ENCODE results near the gene SMCO2. TPM values are rescaled to one million over a fixed set of nuclear protein-coding genes. Genes with fewer than 3 reads are reported as not detected.

Gene SMCO2
- polyA plus RNA-seq, 4 donors: 0.28 to 0.34 TPM; not detected in 2

DNA sequence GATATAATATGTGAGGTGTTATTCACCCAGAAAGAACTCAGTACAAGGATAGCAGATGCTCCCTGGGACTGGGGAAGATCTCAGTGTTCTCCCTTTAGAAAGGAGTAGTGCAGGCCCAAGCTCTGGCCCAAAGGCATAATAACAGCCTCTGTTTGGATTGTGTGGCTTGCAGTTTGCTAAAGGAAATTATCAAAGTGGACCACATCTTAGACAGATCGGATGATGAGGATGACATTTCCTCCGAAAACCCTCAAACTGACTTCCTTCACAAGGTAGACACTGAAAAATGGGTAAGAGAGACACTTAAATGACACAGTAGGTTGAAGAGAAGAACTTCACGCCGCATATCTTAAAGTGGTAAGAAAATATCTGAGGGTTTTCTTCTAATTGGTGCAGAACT, 26.1 kb downstream of the SMCO2 start:
- 61 to 77% (median 61%) methylated on average over 4 of the region's 4 CpGs for WGBS, 3 donors
- Histone ChIP-seq H3K36me3 (ENCODE audit: control insufficient read depth in 3 of 3, insufficient read depth in 2 of 3, low read depth in 1 of 3, low read length in 3 of 3) (no peaks in the 10 kb centered on the region), H3K27ac (ENCODE audit: low read depth in 1 of 3, low read length in 2 of 3) (no peak overlapping the region), H3K27me3 (ENCODE audit: control insufficient read depth in 3 of 3, insufficient read depth in 3 of 3, low read length in 3 of 3) (no peaks in the 10 kb centered on the region), H3K9me3 (ENCODE audit: control insufficient read depth in 2 of 2, insufficient read depth in 1 of 2, low read depth in 1 of 2, low read length in 1 of 2) (peaks cover 0 to 4% of the 10 kb centered on the region in 2 donors), H3K4me3 (ENCODE audit: low read depth in 1 of 3, low read length in 3 of 3) (no peak overlapping the region), H3K4me1 (ENCODE audit: control insufficient read depth in 3 of 3, insufficient read depth in 2 of 3, low read depth in 1 of 3, low read length in 2 of 3) (peaks cover 0 to 3% (median 0%) of the 10 kb centered on the region in 3 donors)
- DNase-seq: no peak
- no peak for FAIRE-seq

DNA sequence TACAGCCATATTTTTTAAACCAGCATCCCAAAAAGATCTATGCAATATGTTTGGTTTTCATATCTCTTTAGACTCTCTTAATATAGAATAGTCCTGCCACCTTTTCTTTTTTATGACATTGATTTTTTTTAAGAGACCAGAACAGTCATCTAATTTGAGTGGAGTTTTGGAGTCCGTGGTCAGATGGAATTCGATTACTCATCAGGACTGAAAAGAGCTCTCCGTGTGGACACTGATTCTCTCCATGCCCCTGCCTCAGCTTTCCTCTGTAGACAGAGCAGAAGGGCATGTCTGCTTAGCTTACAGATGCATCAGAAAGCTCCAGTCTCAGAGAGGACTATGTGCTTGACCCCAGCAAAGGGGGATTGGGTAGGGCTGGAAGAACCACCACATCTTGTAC, 27.8 kb downstream of the SMCO2 start:
- FAIRE-seq (no peak), DNase-seq (no peak)
- Histone ChIP-seq H3K27ac (ENCODE audit: low read depth in 1 of 3, low read length in 2 of 3) (no peak overlapping the region), H3K36me3 (ENCODE audit: control insufficient read depth in 3 of 3, insufficient read depth in 2 of 3, low read depth in 1 of 3, low read length in 3 of 3) (no peaks in the 10 kb centered on the region), H3K9me3 (ENCODE audit: control insufficient read depth in 2 of 2, insufficient read depth in 1 of 2, low read depth in 1 of 2, low read length in 1 of 2) (peaks cover 0 to 17% of the 10 kb centered on the region in 2 donors), H3K4me1 (ENCODE audit: control insufficient read depth in 3 of 3, insufficient read depth in 2 of 3, low read depth in 1 of 3, low read length in 2 of 3) (peaks cover 0 to 3% (median 0%) of the 10 kb centered on the region in 3 donors), H3K27me3 (ENCODE audit: control insufficient read depth in 3 of 3, insufficient read depth in 3 of 3, low read length in 3 of 3) (no peaks in the 10 kb centered on the region), H3K4me3 (ENCODE audit: low read depth in 1 of 3, low read length in 3 of 3) (no peak overlapping the region)
- 60 to 76% (median 73%) methylated on average over 3 of the region's 3 CpGs for WGBS, 3 donors

DNA sequence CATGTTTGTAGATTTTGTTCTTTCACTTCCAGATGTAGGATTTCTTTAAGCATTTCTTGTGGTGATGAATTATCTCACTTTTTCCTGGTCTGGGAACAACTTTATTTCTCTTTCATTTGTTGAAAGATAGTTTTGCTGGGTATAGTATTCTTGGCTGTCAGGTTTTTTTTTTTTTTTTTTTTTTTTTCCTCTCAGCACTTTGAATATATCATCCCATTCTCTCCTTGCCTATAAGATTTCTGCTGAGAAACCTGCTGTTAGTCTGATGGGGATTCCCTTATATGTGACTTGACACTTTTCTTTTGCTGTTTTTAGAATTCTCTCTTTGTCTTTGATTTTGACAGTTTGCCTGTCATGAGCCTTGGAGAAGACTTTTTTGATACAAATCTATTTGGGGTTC, 30.5 kb downstream of the SMCO2 start:
- Histone ChIP-seq H3K27ac (ENCODE audit: low read depth in 1 of 3, low read length in 2 of 3) (no peak overlapping the region), H3K27me3 (ENCODE audit: control insufficient read depth in 3 of 3, insufficient read depth in 3 of 3, low read length in 3 of 3) (no peaks in the 10 kb centered on the region), H3K9me3 (ENCODE audit: control insufficient read depth in 2 of 2, insufficient read depth in 1 of 2, low read depth in 1 of 2, low read length in 1 of 2) (peaks cover 0 to 26% of the 10 kb centered on the region in 2 donors), H3K36me3 (ENCODE audit: control insufficient read depth in 3 of 3, insufficient read depth in 2 of 3, low read depth in 1 of 3, low read length in 3 of 3) (no peaks in the 10 kb centered on the region), H3K4me1 (ENCODE audit: control insufficient read depth in 3 of 3, insufficient read depth in 2 of 3, low read depth in 1 of 3, low read length in 2 of 3) (no peaks in the 10 kb centered on the region), H3K4me3 (ENCODE audit: low read depth in 1 of 3, low read length in 3 of 3) (no peak overlapping the region)
- FAIRE-seq: no peak
- DNase-seq: no peak

DNA sequence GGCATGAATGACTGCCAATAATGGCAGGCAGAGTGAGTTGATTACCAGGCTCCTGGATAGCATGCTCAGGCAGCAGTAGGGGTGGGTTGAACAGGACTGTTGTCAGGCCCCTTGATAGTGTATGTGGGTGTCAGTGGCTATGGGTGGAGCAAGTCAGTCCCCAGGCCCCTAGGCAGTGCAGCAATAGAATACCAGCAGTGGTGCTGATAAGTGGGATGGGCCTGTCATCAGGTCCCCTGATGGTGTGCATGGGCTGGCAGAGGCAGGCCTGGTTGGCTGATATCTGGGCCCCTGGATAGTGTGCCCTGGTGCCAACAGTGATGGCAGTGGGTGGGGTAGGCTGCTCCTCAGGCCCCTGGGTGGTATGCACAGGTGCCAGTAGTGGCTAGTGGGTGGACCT, 32.4 kb downstream of the SMCO2 start:
- Histone ChIP-seq H3K4me3 (ENCODE audit: low read depth in 1 of 3, low read length in 3 of 3) (no peak overlapping the region), H3K4me1 (ENCODE audit: control insufficient read depth in 3 of 3, insufficient read depth in 2 of 3, low read depth in 1 of 3, low read length in 2 of 3) (no peaks in the 10 kb centered on the region), H3K36me3 (ENCODE audit: control insufficient read depth in 3 of 3, insufficient read depth in 2 of 3, low read depth in 1 of 3, low read length in 3 of 3) (no peaks in the 10 kb centered on the region), H3K27ac (ENCODE audit: low read depth in 1 of 3, low read length in 2 of 3) (no peak overlapping the region), H3K27me3 (ENCODE audit: control insufficient read depth in 3 of 3, insufficient read depth in 3 of 3, low read length in 3 of 3) (no peaks in the 10 kb centered on the region), H3K9me3 (ENCODE audit: control insufficient read depth in 2 of 2, insufficient read depth in 1 of 2, low read depth in 1 of 2, low read length in 1 of 2) (peaks cover 0 to 26% of the 10 kb centered on the region in 2 donors)
- FAIRE-seq: no peak
- no peak for DNase-seq

GRCh38 chr12:27480016-27480415, 33.5 kb downstream of the SMCO2 start:
- 56 to 83% (median 75%) methylated on average over 1 of the region's 1 CpG for WGBS, 3 donors
- FAIRE-seq: no peak
- Histone ChIP-seq H3K27me3 (ENCODE audit: control insufficient read depth in 3 of 3, insufficient read depth in 3 of 3, low read length in 3 of 3) (no peaks in the 10 kb centered on the region), H3K4me1 (ENCODE audit: control insufficient read depth in 3 of 3, insufficient read depth in 2 of 3, low read depth in 1 of 3, low read length in 2 of 3) (no peaks in the 10 kb centered on the region), H3K27ac (ENCODE audit: low read depth in 1 of 3, low read length in 2 of 3) (no peak overlapping the region), H3K9me3 (ENCODE audit: control insufficient read depth in 2 of 2, insufficient read depth in 1 of 2, low read depth in 1 of 2, low read length in 1 of 2) (peaks cover 0 to 23% of the 10 kb centered on the region in 2 donors), H3K36me3 (ENCODE audit: control insufficient read depth in 3 of 3, insufficient read depth in 2 of 3, low read depth in 1 of 3, low read length in 3 of 3) (no peaks in the 10 kb centered on the region), H3K4me3 (ENCODE audit: low read depth in 1 of 3, low read length in 3 of 3) (no peak overlapping the region)
- DNase-seq: no peak

DNA sequence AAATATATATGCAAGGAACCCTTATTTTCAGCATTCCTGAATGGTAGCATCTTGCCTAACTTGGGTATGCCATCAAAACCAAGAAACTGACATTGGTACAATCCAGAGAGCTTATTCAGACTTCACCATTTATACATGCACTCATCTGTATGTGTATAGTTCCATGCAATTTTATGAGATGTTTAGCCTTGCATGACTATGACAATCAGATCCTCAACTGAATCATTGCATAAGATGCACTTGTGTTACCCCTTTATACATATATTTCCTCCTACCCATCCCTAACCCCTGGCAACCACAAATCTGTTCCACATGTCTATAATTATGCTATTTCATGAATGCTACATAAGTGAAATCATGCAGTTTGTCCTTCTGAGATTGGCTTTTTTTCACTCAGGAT, 40.4 kb downstream of the SMCO2 start:
- no peak for DNase-seq

DNA sequence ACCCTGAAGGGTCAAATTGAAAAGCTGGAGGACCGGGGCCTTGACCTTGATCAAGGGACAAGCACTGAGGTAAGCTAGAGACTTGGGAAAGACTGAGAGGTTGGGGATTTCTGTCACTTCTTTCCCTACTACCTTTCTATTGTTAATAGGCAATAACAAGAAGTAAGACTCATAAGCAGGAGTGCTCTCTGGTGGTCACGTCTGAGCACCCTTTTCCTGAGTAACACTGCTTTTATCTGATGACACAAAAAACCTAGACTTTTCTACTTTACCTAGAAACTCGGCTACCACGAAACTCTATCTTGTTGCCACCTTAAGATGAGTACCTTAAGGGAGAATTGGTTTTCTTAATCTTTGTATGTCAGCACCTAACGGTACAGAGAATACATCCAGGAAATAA, 41.9 kb downstream of the SMCO2 start:
- DNase-seq: no peak
- Histone ChIP-seq H3K4me1 (ENCODE audit: control insufficient read depth in 3 of 3, insufficient read depth in 2 of 3, low read depth in 1 of 3, low read length in 2 of 3) (no peaks in the 10 kb centered on the region), H3K4me3 (ENCODE audit: low read depth in 1 of 3, low read length in 3 of 3) (no peak overlapping the region), H3K27me3 (ENCODE audit: control insufficient read depth in 3 of 3, insufficient read depth in 3 of 3, low read length in 3 of 3) (no peaks in the 10 kb centered on the region), H3K27ac (ENCODE audit: low read depth in 1 of 3, low read length in 2 of 3) (no peak overlapping the region), H3K9me3 (ENCODE audit: control insufficient read depth in 2 of 2, insufficient read depth in 1 of 2, low read depth in 1 of 2, low read length in 1 of 2) (no peaks in the 10 kb centered on the region), H3K36me3 (ENCODE audit: control insufficient read depth in 3 of 3, insufficient read depth in 2 of 3, low read depth in 1 of 3, low read length in 3 of 3) (no peaks in the 10 kb centered on the region)
- WGBS, 3 donors: 70 to 80% (median 75%) methylated on average over 5 of the region's 5 CpGs
- no peak for FAIRE-seq

More for the DNA sequence above, 40.4 kb downstream of the SMCO2 start:
- Histone ChIP-seq H3K4me1 (ENCODE audit: control insufficient read depth in 3 of 3, insufficient read depth in 2 of 3, low read depth in 1 of 3, low read length in 2 of 3) (no peaks in the 10 kb centered on the region), H3K4me3 (ENCODE audit: low read depth in 1 of 3, low read length in 3 of 3) (no peak overlapping the region), H3K36me3 (ENCODE audit: control insufficient read depth in 3 of 3, insufficient read depth in 2 of 3, low read depth in 1 of 3, low read length in 3 of 3) (no peaks in the 10 kb centered on the region), H3K27ac (ENCODE audit: low read depth in 1 of 3, low read length in 2 of 3) (no peak overlapping the region), H3K9me3 (ENCODE audit: control insufficient read depth in 2 of 2, insufficient read depth in 1 of 2, low read depth in 1 of 2, low read length in 1 of 2) (no peaks in the 10 kb centered on the region), H3K27me3 (ENCODE audit: control insufficient read depth in 3 of 3, insufficient read depth in 3 of 3, low read length in 3 of 3) (no peaks in the 10 kb centered on the region)
- no peak for FAIRE-seq

DNA sequence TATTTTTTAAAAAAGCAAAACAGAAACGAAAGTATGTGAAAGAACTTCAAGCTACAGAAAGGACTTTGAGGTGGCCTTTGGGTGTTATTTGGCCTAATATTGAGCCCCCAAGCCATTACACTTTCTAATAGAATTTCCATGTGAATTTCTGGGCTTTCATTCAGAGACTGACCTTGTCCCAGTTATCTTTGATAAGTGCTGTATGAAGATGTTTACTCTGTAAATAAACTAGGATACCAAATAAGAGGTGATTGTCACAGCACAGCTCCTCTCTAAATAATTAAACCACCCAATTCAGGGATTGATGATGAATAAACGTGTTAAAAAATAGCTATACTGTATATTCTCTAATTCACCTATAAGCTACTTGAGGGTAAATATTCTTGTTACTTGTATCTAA, 44.7 kb downstream of the SMCO2 start:
- DNase-seq (no peak), FAIRE-seq (no peak)
- Histone ChIP-seq H3K27me3 (ENCODE audit: control insufficient read depth in 3 of 3, insufficient read depth in 3 of 3, low read length in 3 of 3) (no peaks in the 10 kb centered on the region), H3K4me1 (ENCODE audit: control insufficient read depth in 3 of 3, insufficient read depth in 2 of 3, low read depth in 1 of 3, low read length in 2 of 3) (no peaks in the 10 kb centered on the region), H3K36me3 (ENCODE audit: control insufficient read depth in 3 of 3, insufficient read depth in 2 of 3, low read depth in 1 of 3, low read length in 3 of 3) (no peaks in the 10 kb centered on the region), H3K27ac (ENCODE audit: low read depth in 1 of 3, low read length in 2 of 3) (no peak overlapping the region), H3K9me3 (ENCODE audit: control insufficient read depth in 2 of 2, insufficient read depth in 1 of 2, low read depth in 1 of 2, low read length in 1 of 2) (no peaks in the 10 kb centered on the region), H3K4me3 (ENCODE audit: low read depth in 1 of 3, low read length in 3 of 3) (no peak overlapping the region)
- 71 to 84% (median 71%) methylated on average over 2 of the region's 2 CpGs for WGBS, 3 donors

DNA sequence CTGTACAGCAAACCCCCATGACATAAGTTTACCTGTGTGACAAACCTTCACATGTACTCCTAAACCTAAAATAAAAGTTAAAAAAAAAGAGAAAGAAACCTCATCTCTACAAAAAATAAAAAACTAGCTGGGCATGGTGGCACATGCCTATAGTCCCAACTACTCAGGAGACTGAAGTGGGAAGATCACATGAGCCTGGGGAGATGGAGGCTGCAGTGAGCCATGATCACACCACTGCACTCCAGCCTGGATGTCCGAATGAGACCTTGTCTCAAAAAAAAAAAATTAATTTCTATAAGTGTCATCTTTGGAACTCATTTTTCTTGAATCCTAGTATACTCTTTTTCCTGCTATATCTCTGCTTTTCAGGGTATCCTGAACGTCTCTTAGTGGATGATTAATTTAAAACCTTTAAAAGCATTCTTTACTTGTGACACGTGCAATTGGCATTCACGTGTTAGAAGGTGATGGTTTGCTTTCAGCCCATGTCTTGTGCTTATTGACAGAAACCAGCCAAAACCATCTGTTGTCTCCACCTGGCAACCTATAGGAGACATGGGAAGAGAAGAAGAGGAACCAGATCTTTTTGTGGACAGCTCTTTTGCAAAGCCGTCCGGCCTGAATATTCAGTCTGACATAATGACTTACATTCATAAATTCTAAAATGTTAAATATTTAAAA, 46.9 kb downstream of the SMCO2 start:
- no peaks in the 10 kb centered on the region for H3K27me3 ChIP-seq (ENCODE audit: control insufficient read depth in 3 of 3, insufficient read depth in 3 of 3, low read length in 3 of 3)
- H3K9me3 ChIP-seq (ENCODE audit: control insufficient read depth in 2 of 2, insufficient read depth in 1 of 2, low read depth in 1 of 2, low read length in 1 of 2): no peaks in the 10 kb centered on the region
- 64 to 72% (median 68%) methylated on average over 6 of the region's 6 CpGs for WGBS, 3 donors
- DNase-seq (no peak), FAIRE-seq (no peak)
- H3K27ac ChIP-seq (ENCODE audit: low read depth in 1 of 3, low read length in 2 of 3): no peak overlapping the region
- H3K36me3 ChIP-seq (ENCODE audit: control insufficient read depth in 3 of 3, insufficient read depth in 2 of 3, low read depth in 1 of 3, low read length in 3 of 3): no peaks in the 10 kb centered on the region
- no peak overlapping the region for H3K4me3 ChIP-seq (ENCODE audit: low read depth in 1 of 3, low read length in 3 of 3)
- H3K4me1 ChIP-seq (ENCODE audit: control insufficient read depth in 3 of 3, insufficient read depth in 2 of 3, low read depth in 1 of 3, low read length in 2 of 3): no peaks in the 10 kb centered on the region

Measured in small intestine (tissue), 7 donors.